DND-41 (cell line): ENCODE measurements around the gene CHAC2.
A peak's percentile ranks its signal among the peaks of the same experiment; 100 is the strongest.

Source experiments
- ATAC-seq: fragments of 200-7000 bp; cut with Tn5 transposase; 3 replicates; pipeline ENCODE4 v1.9.1; 2021; ENCODE audit warnings: low read depth; ENCODE audit not compliant: insufficient read depth
- DNase-seq: peaks from one replicate; pipeline ENCODE4 v3.0.0-alpha.2; 2020
- H2AFZ ChIP-seq: 2 replicates; pipeline ENCODE4 v1.6.0; 2012; ENCODE audit warnings: low read depth, low read length
- H3K27ac ChIP-seq: 2 replicates; pipeline ENCODE4 v1.5.1; 2012; ENCODE audit warnings: low read length, inconsistent platforms
- H3K27me3 ChIP-seq: fragments of 200-600 bp; sonication (generic); 2 replicates; pipeline ENCODE4 v1.6.0; 2012; ENCODE audit warnings: low read length, mild to moderate bottlenecking, inconsistent platforms; ENCODE audit not compliant: insufficient read depth, poor library complexity
- H3K36me3 ChIP-seq: 2 replicates; pipeline ENCODE4 v1.5.1; 2012; ENCODE audit warnings: low read length, inconsistent platforms; ENCODE audit not compliant: insufficient read depth
- H3K4me1 ChIP-seq: 2 replicates; pipeline ENCODE4 v1.5.1; 2012; ENCODE audit warnings: mild to moderate bottlenecking, low read length; ENCODE audit not compliant: insufficient read depth
- H3K4me2 ChIP-seq: 2 replicates; pipeline ENCODE4 v1.6.0; 2012; ENCODE audit warnings: mild to moderate bottlenecking, moderate library complexity, low read length, inconsistent platforms; ENCODE audit not compliant: insufficient read depth
- H3K4me3 ChIP-seq, 2 experiments: fragments of 200-600 bp in 1 of 2; shearing (Covaris generic) in 1 of 2; 2 replicates each; pipeline ENCODE4 v1.5.1; 2012 to 2016; ENCODE audit warnings: inconsistent platforms in 2 of 2, low read length in 2 of 2, mild to moderate bottlenecking in 2 of 2, low read depth in 1 of 2, moderate library complexity in 1 of 2
- H3K79me2 ChIP-seq: 2 replicates; pipeline ENCODE4 v1.6.0; 2012; ENCODE audit warnings: low read length, inconsistent platforms; ENCODE audit not compliant: insufficient read depth
- H3K9ac ChIP-seq: 2 replicates; pipeline ENCODE4 v1.6.0; 2012; ENCODE audit warnings: low read depth, mild to moderate bottlenecking, inconsistent platforms, low read length, moderate library complexity
- H3K9me3 ChIP-seq: 2 replicates; pipeline ENCODE4 v1.5.1; 2012; ENCODE audit warnings: low read length, moderate library complexity, mild to moderate bottlenecking, inconsistent platforms; ENCODE audit not compliant: insufficient read depth, severe bottlenecking
- H4K20me1 ChIP-seq: 2 replicates; pipeline ENCODE4 v1.6.0; 2012; ENCODE audit warnings: low read length; ENCODE audit not compliant: insufficient read depth
- CTCF ChIP-seq: IDR thresholded peaks from 2 replicates; pipeline ENCODE4 v1.5.1; 2012; ENCODE audit warnings: borderline replicate concordance, low read length, moderate library complexity, mild to moderate bottlenecking; ENCODE audit not compliant: poor library complexity, severe bottlenecking; ENCODE audit errors: extremely low read depth
- EZH2 ChIP-seq: IDR thresholded peaks from 3 replicates; pipeline ENCODE4 v1.6.1; 2012; ENCODE audit warnings: borderline replicate concordance, low read depth, mild to moderate bottlenecking, moderate library complexity, low read length, inconsistent platforms; ENCODE audit not compliant: severe bottlenecking

Gene CHAC2

GRCh38 chr2:53784436-53784835, 16.8 kb downstream of the CHAC2 start:
- no peak for DNase-seq
- Histone ChIP-seq H3K9ac (peak overlapping the region; percentile 84; the same call in 1 of the 2 replicates), H3K4me2 (peak overlapping the region; percentile 67), H3K27me3 (no peaks in the 10 kb centered on the region), H3K27ac (0 out of 2 replicates have a peak overlapping the region, but pooled peaks have one; percentile 22), H3K9me3 (no peaks in the 10 kb centered on the region), H4K20me1 (peaks cover 3% of the 10 kb centered on the region; the same call in 1 of the 2 replicates), H3K4me1 (peaks cover 38% of the 10 kb centered on the region), H2AFZ (no peak overlapping the region), H3K79me2 (peaks cover 99% of the 10 kb centered on the region), H3K36me3 (peaks cover 33% of the 10 kb centered on the region), H3K4me3 (peak overlapping the region in 1 of 2 experiments; percentile 73; a peak in 1 of 4 replicates)
- TF ChIP-seq EZH2 (no peak), CTCF (no peak)
- ATAC-seq = no peak

GRCh38 chr2:53785366-53785765, 17.8 kb downstream of the CHAC2 start:
- Histone ChIP-seq H3K4me3 (peak overlapping the region; percentile 67 to 73), H2AFZ (no peak overlapping the region), H3K4me2 (peak overlapping the region; percentile 67), H3K9me3 (no peaks in the 10 kb centered on the region), H4K20me1 (peaks cover 3% of the 10 kb centered on the region; the same call in 1 of the 2 replicates), H3K79me2 (peaks cover 99% of the 10 kb centered on the region), H3K9ac (peak overlapping the region; percentile 84), H3K4me1 (peaks cover 47% of the 10 kb centered on the region), H3K27ac (peak overlapping the region; percentile 93), H3K27me3 (no peaks in the 10 kb centered on the region), H3K36me3 (peaks cover 24% of the 10 kb centered on the region)
- DNase-seq (no peak), ATAC-seq (no peak)
- TF ChIP-seq CTCF (no peak), EZH2 (no peak)

DNA sequence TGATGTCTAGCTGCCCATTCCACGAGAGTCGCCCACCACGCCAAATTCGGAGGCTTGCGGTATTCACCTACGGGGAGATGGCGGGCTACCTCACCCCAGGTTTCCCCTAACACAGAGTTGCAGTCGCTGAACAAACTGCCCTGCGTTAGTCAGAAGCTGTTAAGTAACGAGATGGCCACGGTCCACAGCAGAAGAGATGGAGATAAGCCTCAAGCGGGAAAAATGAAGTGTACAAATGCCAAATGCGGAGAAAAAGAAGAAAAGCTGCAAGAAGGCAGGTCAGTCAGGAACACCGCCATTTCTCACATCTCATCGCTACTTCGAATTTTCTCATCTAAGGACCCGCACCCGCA, 18.7 kb downstream of the CHAC2 start:
- H3K4me1 ChIP-seq = peaks cover 50% of the 10 kb centered on the region
- peak overlapping the region; percentile 67 for H3K4me2 ChIP-seq
- 0 out of 2 replicates have a peak, but pooled peaks cover 3% of the 10 kb centered on the region for H4K20me1 ChIP-seq
- H3K79me2 ChIP-seq = peaks cover 98% of the 10 kb centered on the region
- H3K36me3 ChIP-seq = peaks cover 22% of the 10 kb centered on the region
- peak overlapping the region; percentile 67 to 73 for H3K4me3 ChIP-seq
- H3K27ac ChIP-seq = peak overlapping the region; percentile 93
- TF ChIP-seq CTCF (no peak), EZH2 (no peak)
- H3K9me3 ChIP-seq = no peaks in the 10 kb centered on the region
- H3K27me3 ChIP-seq = no peaks in the 10 kb centered on the region
- ATAC-seq (peak; percentile 35), DNase-seq (peak; percentile 41)
- H3K9ac ChIP-seq = peak overlapping the region; percentile 84
- H2AFZ ChIP-seq = peak overlapping the region; percentile 88
